Spleen (tissue), 7 donors: ENCODE measurements around the gene LRP1B.

Experiments used
- CTCF ChIP-seq, 11 experiments: fragments of 200-600 bp in 7 of 11; fragments of 450-650 bp in 4 of 11; sonication (generic) in 4 of 11; IDR thresholded peaks in 8 of 11; conservative IDR thresholded peaks in 3 of 11; 1 replicate in 7 of 11; 2 replicates in 4 of 11; pipeline versions ENCODE4 v1.4.0 to v1.8.0; 2016 to 2021; ENCODE audit warnings: antibody characterized with exemption in 11 of 11, inconsistent platforms in 4 of 11, mild to moderate bottlenecking in 1 of 11
- POLR2A ChIP-seq, 3 donors: fragments of 450-650 bp; IDR thresholded peaks; one replicate each; pipeline ENCODE4 v1.5.1; 2017; ENCODE audit warnings: antibody characterized with exemption in 3 of 3, mild to moderate bottlenecking in 1 of 3
- donor health status: DM: no; HTN: no; CAD: no; lungs with moderate emphysema.
- donor health status: DM: no; HTN: no; CAD: no.
- donor health status: DM: no; HTN: no; CAD: no.

DNA sequence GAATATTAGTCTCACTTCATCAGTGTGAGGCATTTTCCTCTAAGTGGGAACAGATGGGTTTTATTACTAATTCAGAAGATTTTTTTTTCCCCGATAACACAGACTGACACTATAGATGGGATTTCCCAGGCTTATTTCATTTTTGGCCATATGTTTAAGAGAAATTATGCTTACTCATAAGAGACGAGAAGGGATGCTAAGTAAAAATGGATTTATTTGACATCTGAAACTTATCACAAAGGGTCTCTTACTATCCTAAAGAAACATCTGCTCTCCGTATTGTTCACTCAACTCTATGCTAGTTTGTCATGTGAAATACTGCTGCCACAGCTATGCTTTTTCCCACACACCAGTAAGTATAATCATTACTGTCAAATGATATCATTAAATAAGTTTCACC lies 1476.3 kb downstream of the LRP1B start:
- TF ChIP-seq CTCF (IDR thresholded peaks at IDR 0.05 in 8 of 11, conservative IDR thresholded peaks at IDR 0.05 in 3 of 11), result no peak
- no peak for TF ChIP-seq POLR2A (IDR thresholded peaks at IDR 0.05)
